ENCODE results near the gene TOP3B.

DNA sequence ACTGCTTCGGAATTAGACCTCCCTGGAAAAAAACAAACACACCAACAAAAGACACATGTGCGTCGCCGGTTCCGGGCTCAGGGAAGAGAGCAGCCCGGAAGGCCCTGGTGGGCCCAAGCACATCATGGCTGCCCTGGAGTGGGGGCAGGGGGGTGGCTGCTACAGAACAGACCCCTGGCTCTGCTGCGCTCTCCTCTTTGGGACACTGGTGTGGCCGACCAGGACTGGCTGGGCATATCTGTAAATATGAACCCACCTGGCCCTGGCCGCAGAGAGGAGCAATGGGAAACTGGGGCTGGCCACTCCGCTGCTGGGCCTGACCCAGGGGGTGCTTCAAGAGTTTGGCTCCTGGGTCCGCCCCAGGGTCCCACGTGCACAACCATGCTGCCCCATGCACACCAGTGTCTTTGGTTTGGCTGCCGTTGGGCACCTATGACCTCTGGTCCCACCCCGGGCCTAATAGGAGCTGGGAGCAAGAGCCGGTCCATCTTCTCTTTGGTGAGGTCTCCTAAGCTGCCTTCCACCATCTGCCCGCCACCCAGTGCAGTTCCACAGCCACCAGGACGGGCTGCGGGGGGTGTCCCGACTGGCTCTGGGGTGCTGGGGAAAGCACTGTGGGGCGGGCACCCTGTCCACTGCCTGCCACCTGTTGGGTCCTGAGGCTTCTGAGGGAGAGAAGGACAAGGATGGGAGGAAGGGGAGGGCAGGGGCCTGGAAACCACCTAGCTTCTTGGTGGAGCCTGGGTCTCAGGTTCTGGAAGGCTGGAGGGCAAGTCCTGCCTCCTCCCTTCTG lies 60.0 kb downstream of the TOP3B start:
- TF ChIP-seq, protein P1, sequence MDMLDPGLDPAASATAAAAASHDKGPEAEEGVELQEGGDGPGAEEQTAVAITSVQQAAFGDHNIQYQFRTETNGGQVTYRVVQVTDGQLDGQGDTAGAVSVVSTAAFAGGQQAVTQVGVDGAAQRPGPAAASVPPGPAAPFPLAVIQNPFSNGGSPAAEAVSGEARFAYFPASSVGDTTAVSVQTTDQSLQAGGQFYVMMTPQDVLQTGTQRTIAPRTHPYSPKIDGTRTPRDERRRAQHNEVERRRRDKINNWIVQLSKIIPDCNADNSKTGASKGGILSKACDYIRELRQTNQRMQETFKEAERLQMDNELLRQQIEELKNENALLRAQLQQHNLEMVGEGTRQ (CRISPR knock-in tag; IDR thresholded peaks at IDR 0.05): no peak
- TF ChIP-seq NR2C2 (CRISPR knock-in tag; IDR thresholded peaks at IDR 0.05): no peak
- no peak for TF ChIP-seq CREB1 (CRISPR knock-in tag; IDR thresholded peaks at IDR 0.05)
- TF ChIP-seq CTCF (IDR thresholded peaks at IDR 0.05): no peak
